Chondrocyte (in vitro differentiated cells): ENCODE measurements around the gene ANKRD12. TPM values are rescaled to one million over a fixed set of nuclear protein-coding genes. Genes with fewer than 3 reads are reported as not detected.

Experiments used
- DNase-seq: peaks from one replicate; pipeline ENCODE4 v3.0.0; 2021; ENCODE audit warnings: mixed read lengths, low spot score
- H3K27ac Mint-ChIP-seq: one replicate; pipeline ENCODE4 v1.8.0; 2021; ENCODE audit warnings: mild to moderate bottlenecking, moderate library complexity, mixed read lengths; ENCODE audit not compliant: unreplicated experiment
- H3K27me3 Mint-ChIP-seq: 2 replicates; pipeline ENCODE4 v1.8.0; 2021; ENCODE audit warnings: low read depth, mixed read lengths
- H3K36me3 Mint-ChIP-seq: 2 replicates; pipeline ENCODE4 v1.8.0; 2021; ENCODE audit warnings: low read depth, mixed read lengths
- H3K4me1 Mint-ChIP-seq: 2 replicates; pipeline ENCODE4 v1.8.0; 2021; ENCODE audit warnings: low read depth, mild to moderate bottlenecking, mixed read lengths
- H3K4me3 Mint-ChIP-seq: one replicate; pipeline ENCODE4 v1.8.0; 2021; ENCODE audit warnings: mild to moderate bottlenecking, moderate library complexity, mixed read lengths; ENCODE audit not compliant: unreplicated experiment
- H3K9me3 Mint-ChIP-seq: 2 replicates; pipeline ENCODE4 v1.8.0; 2021; ENCODE audit warnings: low read depth, mixed read lengths
- CTCF ChIP-seq: fragments of 200-600 bp; sonication (generic); IDR thresholded peaks from 2 replicates; pipeline ENCODE4 v1.5.0; 2021; ENCODE audit warnings: antibody characterized with exemption, mild to moderate bottlenecking, moderate library complexity
- total RNA-seq: library from RNA; stranded (reverse); gene quantifications from 3 replicates; pipeline ENCODE4 v1.2.1, GENCODE V29; 2021

ANKRD12 gene
- total RNA-seq, 1 donor from 2014 or later = 34.0 TPM

- Mint-ChIP-seq H3K27ac (no peak overlapping the region), H3K27me3 (no peaks in the 10 kb centered on the region), H3K9me3 (peaks cover 1% of the 10 kb centered on the region), H3K4me1 (peaks cover 26% of the 10 kb centered on the region), H3K4me3 (no peak overlapping the region), H3K36me3 (peaks cover 3% of the 10 kb centered on the region)
- no peak for DNase-seq
- no peak for TF ChIP-seq CTCF
These were observed 149.0 kb downstream of the ANKRD12 start for GRCh38 chr18:9285604-9286003.

GRCh38 chr18:9287036-9287435 is 150.5 kb downstream of the ANKRD12 start:
- no peak for TF ChIP-seq CTCF
- no peaks in the 10 kb centered on the region for H3K36me3 Mint-ChIP-seq
- H3K4me3 Mint-ChIP-seq = no peak overlapping the region
- H3K27me3 Mint-ChIP-seq = no peaks in the 10 kb centered on the region
- peaks cover 3% of the 10 kb centered on the region for H3K9me3 Mint-ChIP-seq
- H3K4me1 Mint-ChIP-seq = peaks cover 20% of the 10 kb centered on the region
- no peak overlapping the region for H3K27ac Mint-ChIP-seq
- no peak for DNase-seq

GRCh38 chr18:9289698-9290097 is 153.1 kb downstream of the ANKRD12 start:
- peaks cover 17% of the 10 kb centered on the region for H3K9me3 Mint-ChIP-seq
- no peak overlapping the region for H3K27ac Mint-ChIP-seq
- no peak for DNase-seq
- H3K27me3 Mint-ChIP-seq = no peaks in the 10 kb centered on the region
- H3K4me3 Mint-ChIP-seq = no peak overlapping the region
- no peak for TF ChIP-seq CTCF
- peaks cover 9% of the 10 kb centered on the region for H3K36me3 Mint-ChIP-seq
- peaks cover 2% of the 10 kb centered on the region for H3K4me1 Mint-ChIP-seq

GRCh38 chr18:9290156-9290555 is 153.6 kb downstream of the ANKRD12 start:
- DNase-seq = no peak
- no peak overlapping the region for H3K27ac Mint-ChIP-seq
- H3K4me1 Mint-ChIP-seq = peaks cover 2% of the 10 kb centered on the region
- no peaks in the 10 kb centered on the region for H3K27me3 Mint-ChIP-seq
- H3K9me3 Mint-ChIP-seq = peaks cover 17% of the 10 kb centered on the region
- no peak for TF ChIP-seq CTCF
- no peak overlapping the region for H3K4me3 Mint-ChIP-seq
- peaks cover 9% of the 10 kb centered on the region for H3K36me3 Mint-ChIP-seq

- no peak overlapping the region for H3K4me3 Mint-ChIP-seq
- H3K27me3 Mint-ChIP-seq = no peaks in the 10 kb centered on the region
- peaks cover 2% of the 10 kb centered on the region for H3K4me1 Mint-ChIP-seq
- no peak overlapping the region for H3K27ac Mint-ChIP-seq
- DNase-seq = no peak
- H3K36me3 Mint-ChIP-seq = peaks cover 9% of the 10 kb centered on the region
- no peak for TF ChIP-seq CTCF
- H3K9me3 Mint-ChIP-seq = peaks cover 17% of the 10 kb centered on the region
These were observed 155.5 kb downstream of the ANKRD12 start for GRCh38 chr18:9292047-9292446.
